Sigmoid colon (tissue), 4 donors: ENCODE data around the gene NES.

ENCODE experiments used
- CTCF ChIP-seq, 4 experiments: fragments of 450-650 bp in 3 of 4; fragments of 200-600 bp in 1 of 4; IDR thresholded peaks; one replicate each; pipeline ENCODE4 v1.5.1; 2016 to 2019; ENCODE audit warnings: antibody characterized with exemption in 4 of 4, mild to moderate bottlenecking in 3 of 4, moderate library complexity in 2 of 4
- EP300 ChIP-seq, 4 donors: sonication (generic); formaldehyde crosslinking; IDR thresholded peaks; one replicate each; pipeline ENCODE4 v1.6.1; 2017; ENCODE audit warnings: antibody characterized with exemption in 4 of 4
- POLR2A ChIP-seq, 2 donors: fragments of 450-650 bp; IDR thresholded peaks; one replicate each; pipeline ENCODE4 v1.6.1; 2016; ENCODE audit warnings: antibody characterized with exemption in 2 of 2, mild to moderate bottlenecking in 2 of 2, moderate library complexity in 2 of 2
- POLR2AphosphoS5 ChIP-seq, 4 donors: sonication (generic); formaldehyde crosslinking; IDR thresholded peaks; one replicate each; pipeline ENCODE4 v1.6.1; 2017; ENCODE audit warnings: antibody characterized with exemption in 4 of 4

- TF ChIP-seq POLR2A (IDR thresholded peaks at IDR 0.05) = no peak
- no peak for TF ChIP-seq CTCF (IDR thresholded peaks at IDR 0.05)
- no peak for TF ChIP-seq POLR2AphosphoS5 (IDR thresholded peaks at IDR 0.05)
- no peak for TF ChIP-seq EP300 (IDR thresholded peaks at IDR 0.05)
Observed at GRCh38 chr1:156667968-156668709, 9.1 kb downstream of the NES start.
